ENCODE results near the gene SV2B.
"Not testable (repeated sequence)": the region's sequence is repeated elsewhere in the genome, so short reads cannot be mapped to it uniquely, and the experiment has no call there.

Gene SV2B

DNA sequence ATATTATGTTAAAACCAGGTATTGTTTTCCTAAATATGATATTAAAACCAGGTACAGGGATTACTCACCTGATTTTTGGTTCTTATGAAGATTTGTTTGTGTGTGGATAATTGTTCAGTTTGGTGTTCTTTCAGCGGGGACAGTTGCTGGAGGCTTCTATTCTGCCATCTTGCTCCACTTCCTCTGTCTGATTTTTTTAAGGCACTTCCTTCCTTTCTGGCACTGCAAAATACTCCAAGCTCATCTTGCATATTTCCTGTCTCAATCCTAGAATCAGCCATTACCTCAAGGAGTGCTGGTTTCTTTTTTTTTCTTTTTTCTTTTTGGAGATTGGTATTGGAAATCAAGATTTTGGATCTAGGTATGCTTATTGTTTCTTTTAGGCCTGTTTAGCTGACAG is 229.9 kb downstream of the SV2B start:
- DNase-seq, result no peak

DNA sequence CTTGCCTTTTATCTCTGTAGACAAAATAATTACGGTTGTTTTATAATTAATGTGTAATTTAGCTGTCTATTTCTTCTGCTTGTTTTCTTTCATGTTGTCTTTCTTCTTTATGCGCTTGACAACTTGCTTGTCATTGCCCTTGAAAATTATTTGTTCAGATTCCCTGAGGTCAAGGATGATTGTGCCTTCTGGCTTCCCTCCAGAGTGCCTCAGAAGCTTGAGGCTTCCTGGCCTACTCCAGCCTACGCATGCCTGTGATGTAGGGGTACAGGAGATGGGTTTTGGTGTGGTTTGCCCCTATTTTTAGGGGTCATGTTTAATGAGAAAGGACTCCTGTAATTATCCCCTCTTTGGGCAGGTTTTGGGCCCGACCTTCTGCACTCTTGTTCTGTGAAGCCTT is 231.5 kb downstream of the SV2B start:
- no peak for DNase-seq

DNA sequence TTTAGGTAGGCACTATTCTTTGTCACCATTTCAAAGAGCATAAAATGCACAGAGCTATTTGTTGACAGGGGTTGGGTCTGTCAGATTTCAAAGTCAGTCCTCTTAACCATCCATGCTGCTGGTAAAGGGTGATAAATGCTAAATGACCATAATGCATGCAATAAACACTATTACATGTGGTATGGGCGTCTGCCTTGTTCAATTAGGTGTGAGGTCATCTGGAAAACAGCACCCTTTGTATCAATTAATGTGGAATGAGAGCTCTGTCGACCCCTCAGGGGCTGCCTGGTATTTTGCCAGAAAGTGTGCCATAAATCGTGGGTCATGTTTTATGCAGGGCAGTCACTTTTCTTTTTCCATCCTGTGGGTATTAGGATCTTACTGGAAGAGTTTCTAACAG is 235.6 kb downstream of the SV2B start:
- DNase-seq, result no peak

- DNase-seq, result no peak
Measured at GRCh38 chr15:91336687-91337086, 236.6 kb downstream of the SV2B start.

- DNase-seq, result no peak
Measured at GRCh38 chr15:91338766-91339165, 238.7 kb downstream of the SV2B start.

GRCh38 chr15:91342097-91342496 is 242.0 kb downstream of the SV2B start:
- DNase-seq, result no peak

- DNase-seq, result not testable (repeated sequence)
Measured at GRCh38 chr15:91344912-91345311, 244.9 kb downstream of the SV2B start.

DNA sequence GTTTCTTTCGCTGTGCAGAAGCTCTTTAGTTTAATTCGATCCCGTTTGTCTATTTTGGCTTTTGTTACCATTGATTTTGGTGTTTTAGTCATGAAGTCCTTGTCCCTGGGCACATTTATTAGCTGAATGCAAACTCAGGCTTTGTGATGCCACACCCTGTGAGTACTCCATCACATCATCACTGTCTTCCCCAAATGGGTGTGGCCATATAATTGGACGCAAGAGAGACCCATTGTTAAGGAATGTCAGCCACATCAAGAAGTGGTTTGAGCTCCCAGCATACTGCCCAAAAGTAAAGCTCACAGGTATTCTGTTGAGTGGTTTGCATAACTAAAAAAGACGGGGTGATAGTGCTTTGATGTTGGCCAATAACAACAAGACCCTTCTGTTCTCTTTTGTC is 245.7 kb downstream of the SV2B start:
- DNase-seq, result no peak

GRCh38 chr15:91346259-91346658 is 246.2 kb downstream of the SV2B start:
- DNase-seq, result no peak

DNA sequence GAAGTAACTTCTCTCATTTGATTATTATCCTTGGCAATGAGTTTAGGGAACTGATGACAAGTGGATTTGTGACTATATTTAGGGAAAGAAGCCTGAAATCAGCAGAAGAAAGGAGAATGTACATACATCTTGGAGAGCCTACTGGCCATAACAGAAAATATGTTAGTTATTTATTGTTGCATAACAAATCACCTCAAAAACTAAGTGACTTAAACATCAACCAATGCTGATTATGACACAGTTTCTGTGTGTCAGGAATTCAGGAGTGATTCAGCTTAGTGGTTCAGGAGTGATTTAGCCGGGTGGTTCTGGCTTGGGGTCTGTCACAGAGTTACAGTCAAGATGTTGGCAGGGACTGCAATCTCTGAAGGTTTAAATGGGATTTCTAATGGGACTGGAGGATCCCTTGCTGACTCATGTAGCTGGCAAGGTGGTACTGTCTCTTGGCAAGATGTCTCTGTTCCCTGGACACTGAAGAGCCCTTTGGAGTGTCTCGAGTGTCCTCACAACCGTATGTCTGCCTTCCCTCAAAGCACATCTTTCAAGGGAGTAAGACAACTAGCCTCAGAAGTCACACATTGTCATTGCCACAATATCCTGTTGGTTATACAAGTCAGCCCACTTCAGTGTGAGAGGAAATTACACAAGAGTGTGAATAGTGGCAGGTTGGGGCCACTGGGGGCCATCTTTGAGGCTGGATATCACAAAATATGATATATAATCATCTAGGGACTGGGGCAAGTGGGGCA is 248.9 kb downstream of the SV2B start:
- DNase-seq, result no peak

Data from activated CD4-positive, CD25-positive, alpha-beta regulatory T cell treated with anti-CD3 and anti-CD28 coated beads, Interleukin-2, amount 50 U/mL, for 72 hours (primary cell).